NT2/D1 (cell line): ENCODE measurements around the gene DDX56.
"Not testable (repeated sequence)": the region's sequence is repeated elsewhere in the genome, so short reads cannot be mapped to it uniquely, and the experiment has no call there.

Experiments used
- DNase-seq: peaks from one replicate; pipeline ENCODE4 v3.0.0-alpha.2; 2011; ENCODE audit warnings: low read depth, low spot score
- H3K27me3 ChIP-seq: 2 replicates; pipeline ENCODE4 v1.6.0; 2011; ENCODE audit warnings: mild to moderate bottlenecking; ENCODE audit not compliant: insufficient read length, insufficient read depth
- H3K36me3 ChIP-seq: 2 replicates; pipeline ENCODE4 v1.6.1; 2011; ENCODE audit warnings: mild to moderate bottlenecking, low read length, mixed read lengths; ENCODE audit not compliant: insufficient read depth, insufficient read length
- H3K4me1 ChIP-seq: 2 replicates; pipeline ENCODE4 v1.5.1; 2011; ENCODE audit not compliant: insufficient read depth, insufficient read length
- H3K4me3 ChIP-seq: 2 replicates; pipeline ENCODE4 v1.5.1; 2011; ENCODE audit warnings: low read depth; ENCODE audit not compliant: insufficient read length
- H3K9ac ChIP-seq: 2 replicates; pipeline ENCODE4 v1.6.0; 2011; ENCODE audit warnings: low read depth; ENCODE audit not compliant: insufficient read length
- H3K9me3 ChIP-seq: 2 replicates; pipeline ENCODE4 v1.5.1; 2011; ENCODE audit warnings: mild to moderate bottlenecking, low read length; ENCODE audit not compliant: insufficient read depth
- SUZ12 ChIP-seq: IDR thresholded peaks from 2 replicates; pipeline ENCODE4 v1.6.1; 2011; ENCODE audit not compliant: insufficient read length, insufficient read depth; ENCODE audit errors: extremely low read depth
- YY1 ChIP-seq: IDR thresholded peaks from 2 replicates; pipeline ENCODE4 v1.6.1; 2011; ENCODE audit not compliant: insufficient read length, insufficient read depth
- ZNF274 ChIP-seq: IDR thresholded peaks from 2 replicates; pipeline ENCODE4 v1.6.1; 2011; ENCODE audit warnings: mild to moderate bottlenecking, low read depth, low read length

The DDX56 gene

DNA sequence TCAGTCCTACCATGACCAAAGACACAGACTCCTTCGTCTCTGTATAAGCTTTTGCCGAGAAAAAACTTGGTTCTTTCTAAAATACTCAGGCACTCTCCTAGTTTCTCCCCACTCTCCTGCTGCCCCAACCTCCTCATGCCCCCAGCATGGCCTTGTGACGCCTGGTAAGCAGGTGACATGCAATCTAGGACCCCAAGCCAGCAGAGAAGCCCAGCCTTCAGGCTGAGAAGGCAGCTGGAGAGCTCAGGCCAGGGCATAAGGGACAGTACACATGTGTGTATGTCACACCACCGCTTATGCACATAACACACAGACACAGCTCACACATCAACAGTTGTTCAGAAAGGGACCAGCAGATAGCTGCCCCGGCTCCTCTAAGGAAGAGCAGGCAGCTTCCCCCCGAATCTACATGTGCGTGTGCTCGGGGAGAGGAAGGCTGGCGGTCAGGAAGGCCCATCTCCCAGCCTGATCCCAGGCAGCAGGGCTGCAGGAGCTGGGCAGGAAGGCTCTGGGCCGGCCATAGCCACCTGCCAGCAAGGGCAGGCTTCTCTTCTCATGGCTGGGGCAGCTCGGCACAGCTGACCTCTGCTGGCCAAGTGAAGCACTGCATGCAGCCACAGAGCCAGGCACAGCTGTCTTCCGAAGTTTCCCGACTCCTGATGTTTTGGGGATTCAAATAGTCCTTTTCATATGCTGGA lies 8.5 kb downstream of the DDX56 start:
- H3K27me3 ChIP-seq, result no peaks in the 10 kb centered on the region
- H3K4me1 ChIP-seq, result peaks cover 3% of the 10 kb centered on the region
- no peak overlapping the region for H3K4me3 ChIP-seq
- DNase-seq, result peak; percentile 69
- no peak for TF ChIP-seq YY1
- TF ChIP-seq SUZ12, result no peak
- no peak for TF ChIP-seq ZNF274
- no peak overlapping the region for H3K9ac ChIP-seq
- peaks cover 73% of the 10 kb centered on the region for H3K36me3 ChIP-seq
- H3K9me3 ChIP-seq, result no peaks in the 10 kb centered on the region

GRCh38 chr7:44564606-44565005 lies 9.1 kb downstream of the DDX56 start:
- Histone ChIP-seq H3K9me3 (no peaks in the 10 kb centered on the region), H3K27me3 (no peaks in the 10 kb centered on the region), H3K4me1 (peaks cover 4% of the 10 kb centered on the region), H3K9ac (no peak overlapping the region), H3K4me3 (no peak overlapping the region), H3K36me3 (peaks cover 66% of the 10 kb centered on the region)
- no peak for TF ChIP-seq ZNF274
- no peak for TF ChIP-seq SUZ12
- TF ChIP-seq YY1, result no peak
- DNase-seq, result no peak

GRCh38 chr7:44563171-44563679 lies 10.5 kb downstream of the DDX56 start:
- peaks cover 4% of the 10 kb centered on the region for H3K4me1 ChIP-seq
- H3K36me3 ChIP-seq, result peaks cover 53% of the 10 kb centered on the region
- H3K27me3 ChIP-seq, result no peaks in the 10 kb centered on the region
- DNase-seq, result no peak
- no peaks in the 10 kb centered on the region for H3K9me3 ChIP-seq
- no peak overlapping the region for H3K4me3 ChIP-seq
- TF ChIP-seq SUZ12 (no peak), ZNF274 (no peak), YY1 (no peak)
- H3K9ac ChIP-seq, result no peak overlapping the region

GRCh38 chr7:44562622-44562962 lies 11.1 kb downstream of the DDX56 start:
- peaks cover 46% of the 10 kb centered on the region for H3K36me3 ChIP-seq

DNA sequence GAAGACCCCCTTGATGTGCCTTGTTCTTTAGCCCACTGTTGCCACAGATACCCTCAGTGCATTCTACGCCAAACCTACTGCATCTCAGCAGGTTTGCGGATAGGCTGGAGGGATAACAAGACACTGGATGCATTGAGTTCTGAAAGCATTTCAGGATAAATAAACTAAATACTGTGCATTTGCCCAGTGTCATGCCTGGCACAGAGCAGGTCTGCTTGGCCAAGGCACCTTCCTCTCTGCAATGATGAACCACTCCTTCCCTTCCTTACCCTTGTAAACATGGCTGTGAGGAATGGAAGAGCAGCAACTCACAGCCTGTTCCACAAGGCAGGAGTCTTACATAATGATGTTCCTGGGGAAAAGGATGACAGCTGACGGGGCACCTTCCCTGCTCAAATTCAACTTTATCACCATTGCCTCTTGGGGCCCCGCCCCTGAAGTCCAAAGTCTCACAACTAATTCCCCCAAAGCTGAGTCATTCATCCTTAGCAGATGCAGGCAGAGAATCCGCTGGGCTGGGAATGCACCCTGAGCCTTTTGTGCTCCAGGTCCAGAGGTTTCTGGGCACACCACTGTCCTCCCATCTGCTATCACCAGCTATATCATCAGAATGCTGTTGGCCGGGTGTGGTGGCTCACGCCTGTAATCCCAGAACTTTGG lies 11.6 kb downstream of the DDX56 start:
- no peak for DNase-seq
- H3K4me1 ChIP-seq, result peaks cover 4% of the 10 kb centered on the region
- no peak overlapping the region for H3K4me3 ChIP-seq
- H3K9me3 ChIP-seq, result no peaks in the 10 kb centered on the region
- H3K27me3 ChIP-seq, result no peaks in the 10 kb centered on the region
- H3K9ac ChIP-seq, result no peak overlapping the region
- peaks cover 41% of the 10 kb centered on the region for H3K36me3 ChIP-seq
- TF ChIP-seq ZNF274, result no peak
- TF ChIP-seq SUZ12, result no peak
- no peak for TF ChIP-seq YY1

More at GRCh38 chr7:44562622-44562962, 11.1 kb downstream of the DDX56 start:
- H3K4me3 ChIP-seq, H3K9ac ChIP-seq, H3K27me3 ChIP-seq, DNase-seq, H3K9me3 ChIP-seq, H3K4me1 ChIP-seq: not testable (repeated sequence)

- peaks cover 35% of the 10 kb centered on the region for H3K36me3 ChIP-seq
- H3K9me3 ChIP-seq, result no peaks in the 10 kb centered on the region
- H3K4me1 ChIP-seq, result peaks cover 4% of the 10 kb centered on the region
- DNase-seq, result no peak
- no peak for TF ChIP-seq SUZ12
- TF ChIP-seq ZNF274, result no peak
- TF ChIP-seq YY1, result no peak
- no peaks in the 10 kb centered on the region for H3K27me3 ChIP-seq
- no peak overlapping the region for H3K4me3 ChIP-seq
- H3K9ac ChIP-seq, result no peak overlapping the region
These were observed 12.2 kb downstream of the DDX56 start for GRCh38 chr7:44561481-44561880.

DNA sequence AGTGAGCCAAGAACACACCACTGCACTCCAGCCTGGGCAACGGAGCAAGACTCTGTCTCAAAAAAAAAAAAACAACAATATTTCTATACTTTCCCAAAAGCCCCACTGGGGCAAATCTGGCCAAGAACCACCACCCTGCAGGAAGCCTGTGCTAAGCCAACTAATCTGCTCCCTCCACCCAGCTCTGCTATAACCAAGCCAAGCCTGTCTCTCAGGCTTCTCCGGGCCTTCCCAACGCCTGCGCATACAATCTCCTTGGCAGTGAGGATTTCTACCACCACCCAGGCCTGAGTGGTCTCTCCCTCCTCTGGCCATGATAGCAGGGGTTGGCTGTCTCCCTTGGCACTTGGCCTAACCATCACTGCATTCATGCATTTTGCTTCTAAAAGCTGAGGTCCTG lies 14.2 kb downstream of the DDX56 start:
- no peak for DNase-seq
- Histone ChIP-seq H3K27me3 (no peaks in the 10 kb centered on the region), H3K36me3 (peaks cover 17% of the 10 kb centered on the region), H3K9me3 (no peaks in the 10 kb centered on the region), H3K4me3 (no peak overlapping the region), H3K4me1 (peaks cover 4% of the 10 kb centered on the region), H3K9ac (no peak overlapping the region)
- no peak for TF ChIP-seq SUZ12

- no peak for DNase-seq
- peaks cover 3% of the 10 kb centered on the region for H3K36me3 ChIP-seq
- TF ChIP-seq YY1, result no peak
- no peak for TF ChIP-seq SUZ12
- TF ChIP-seq ZNF274, result no peak
- H3K4me3 ChIP-seq, result no peak overlapping the region
- peaks cover 4% of the 10 kb centered on the region for H3K4me1 ChIP-seq
- H3K9me3 ChIP-seq, result no peaks in the 10 kb centered on the region
- no peak overlapping the region for H3K9ac ChIP-seq
- no peaks in the 10 kb centered on the region for H3K27me3 ChIP-seq
These were observed 16.2 kb downstream of the DDX56 start for GRCh38 chr7:44557485-44557884.
